Measurements from ENCODE around the gene MRTFA.

DNA sequence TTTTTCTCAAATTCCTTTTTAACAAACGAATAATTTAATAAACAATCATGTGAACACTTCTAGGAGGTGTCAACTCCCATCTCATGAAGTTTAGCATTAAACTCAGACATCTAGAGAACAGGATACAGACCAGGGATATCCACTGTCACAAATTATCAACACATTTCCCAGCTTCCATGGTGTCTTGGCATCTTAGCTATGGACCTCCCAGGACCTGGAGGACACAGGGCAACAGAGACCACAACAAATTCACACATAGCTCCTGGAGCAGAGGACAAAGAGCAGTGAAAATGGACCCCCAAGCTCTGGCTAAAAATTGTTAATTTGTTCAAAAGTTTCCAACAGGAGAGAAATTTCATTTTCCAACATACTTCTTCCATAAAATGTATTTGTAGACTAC lies 163.9 kb downstream of the MRTFA start:
- TF ChIP-seq PRPF4 (IDR thresholded peaks at IDR 0.05; ENCODE audit: low read depth, low read length, poor library complexity, severe bottlenecking) (no peak), YY1 (IDR thresholded peaks at IDR 0.05; ENCODE audit: insufficient read depth, insufficient replicate concordance, low read depth, low read length) (no peak), POLR2AphosphoS2 (IDR thresholded peaks at IDR 0.05; ENCODE audit: low read depth, low read length) (no peak), ZNF563 (CRISPR knock-in tag; IDR thresholded peaks at IDR 0.05) (no peak), NCOA1 (CRISPR knock-in tag; IDR thresholded peaks at IDR 0.05) (no peak), ZSCAN29 (CRISPR knock-in tag; conservative IDR thresholded peaks at IDR 0.05) (no peak)
- TF ChIP-seq, protein P1, sequence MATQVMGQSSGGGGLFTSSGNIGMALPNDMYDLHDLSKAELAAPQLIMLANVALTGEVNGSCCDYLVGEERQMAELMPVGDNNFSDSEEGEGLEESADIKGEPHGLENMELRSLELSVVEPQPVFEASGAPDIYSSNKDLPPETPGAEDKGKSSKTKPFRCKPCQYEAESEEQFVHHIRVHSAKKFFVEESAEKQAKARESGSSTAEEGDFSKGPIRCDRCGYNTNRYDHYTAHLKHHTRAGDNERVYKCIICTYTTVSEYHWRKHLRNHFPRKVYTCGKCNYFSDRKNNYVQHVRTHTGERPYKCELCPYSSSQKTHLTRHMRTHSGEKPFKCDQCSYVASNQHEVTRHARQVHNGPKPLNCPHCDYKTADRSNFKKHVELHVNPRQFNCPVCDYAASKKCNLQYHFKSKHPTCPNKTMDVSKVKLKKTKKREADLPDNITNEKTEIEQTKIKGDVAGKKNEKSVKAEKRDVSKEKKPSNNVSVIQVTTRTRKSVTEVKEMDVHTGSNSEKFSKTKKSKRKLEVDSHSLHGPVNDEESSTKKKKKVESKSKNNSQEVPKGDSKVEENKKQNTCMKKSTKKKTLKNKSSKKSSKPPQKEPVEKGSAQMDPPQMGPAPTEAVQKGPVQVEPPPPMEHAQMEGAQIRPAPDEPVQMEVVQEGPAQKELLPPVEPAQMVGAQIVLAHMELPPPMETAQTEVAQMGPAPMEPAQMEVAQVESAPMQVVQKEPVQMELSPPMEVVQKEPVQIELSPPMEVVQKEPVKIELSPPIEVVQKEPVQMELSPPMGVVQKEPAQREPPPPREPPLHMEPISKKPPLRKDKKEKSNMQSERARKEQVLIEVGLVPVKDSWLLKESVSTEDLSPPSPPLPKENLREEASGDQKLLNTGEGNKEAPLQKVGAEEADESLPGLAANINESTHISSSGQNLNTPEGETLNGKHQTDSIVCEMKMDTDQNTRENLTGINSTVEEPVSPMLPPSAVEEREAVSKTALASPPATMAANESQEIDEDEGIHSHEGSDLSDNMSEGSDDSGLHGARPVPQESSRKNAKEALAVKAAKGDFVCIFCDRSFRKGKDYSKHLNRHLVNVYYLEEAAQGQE (IDR thresholded peaks at IDR 0.05; ENCODE audit: borderline replicate concordance in 1 of 2, low read depth in 1 of 2, low read length in 2 of 2), result no peak
- TF ChIP-seq, protein P2, sequence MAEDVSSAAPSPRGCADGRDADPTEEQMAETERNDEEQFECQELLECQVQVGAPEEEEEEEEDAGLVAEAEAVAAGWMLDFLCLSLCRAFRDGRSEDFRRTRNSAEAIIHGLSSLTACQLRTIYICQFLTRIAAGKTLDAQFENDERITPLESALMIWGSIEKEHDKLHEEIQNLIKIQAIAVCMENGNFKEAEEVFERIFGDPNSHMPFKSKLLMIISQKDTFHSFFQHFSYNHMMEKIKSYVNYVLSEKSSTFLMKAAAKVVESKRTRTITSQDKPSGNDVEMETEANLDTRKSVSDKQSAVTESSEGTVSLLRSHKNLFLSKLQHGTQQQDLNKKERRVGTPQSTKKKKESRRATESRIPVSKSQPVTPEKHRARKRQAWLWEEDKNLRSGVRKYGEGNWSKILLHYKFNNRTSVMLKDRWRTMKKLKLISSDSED (CRISPR knock-in tag; IDR thresholded peaks at IDR 0.05), result no peak

Data from HepG2 (cell line).